DMS 273 treated with DMSO at 0.1 percent for 48 hours (cell line): Measurements from ENCODE around the gene KIF22.
"Not testable (repeated sequence)": the region's sequence is repeated elsewhere in the genome, so short reads cannot be mapped to it uniquely, and the experiment has no call there.

Experiments used
- DNase-seq: peaks from one replicate; lab custom pipeline; 2025; lab: John Stamatoyannopoulos, UW

KIF22 gene

DNA sequence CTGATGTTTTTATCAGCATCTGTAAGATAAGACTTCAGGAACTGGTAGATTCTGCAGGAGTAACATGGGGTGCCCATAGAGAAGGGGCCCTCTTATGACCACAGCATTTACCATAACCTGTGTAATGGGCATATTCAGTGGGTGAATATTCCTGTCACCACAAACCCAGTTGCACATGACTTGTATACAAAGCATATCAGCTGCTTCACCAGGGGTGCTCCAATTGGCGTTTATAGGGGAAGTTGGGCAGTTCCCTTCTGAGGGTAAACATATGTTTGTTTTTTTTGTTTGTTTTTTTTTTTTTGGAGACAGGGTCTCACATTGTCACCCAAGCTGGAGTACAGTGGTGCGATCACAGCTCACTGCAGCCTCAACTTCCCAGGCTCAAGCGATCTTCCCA is 24.0 kb upstream of the KIF22 start:
- DNase-seq, result no peak

DNA sequence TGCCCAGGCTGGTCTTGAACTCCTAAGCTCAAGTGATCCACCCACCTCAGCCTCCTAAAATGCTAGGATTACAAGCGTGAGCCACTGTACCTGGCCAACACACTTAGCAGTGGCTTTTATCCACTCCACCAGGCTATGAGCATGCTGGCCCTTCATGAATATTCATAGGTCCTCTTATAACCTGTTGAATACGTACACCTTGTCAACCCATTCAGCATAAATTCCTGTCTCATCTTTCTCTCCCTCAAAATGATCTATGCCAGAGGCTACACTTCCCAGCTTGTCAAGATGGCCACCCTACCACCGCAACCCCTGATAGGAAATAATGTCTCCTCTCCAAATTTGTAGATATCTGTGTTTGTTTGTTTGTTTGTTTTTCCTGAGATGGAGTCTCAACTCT is 23.5 kb upstream of the KIF22 start:
- no peak for DNase-seq

DNA sequence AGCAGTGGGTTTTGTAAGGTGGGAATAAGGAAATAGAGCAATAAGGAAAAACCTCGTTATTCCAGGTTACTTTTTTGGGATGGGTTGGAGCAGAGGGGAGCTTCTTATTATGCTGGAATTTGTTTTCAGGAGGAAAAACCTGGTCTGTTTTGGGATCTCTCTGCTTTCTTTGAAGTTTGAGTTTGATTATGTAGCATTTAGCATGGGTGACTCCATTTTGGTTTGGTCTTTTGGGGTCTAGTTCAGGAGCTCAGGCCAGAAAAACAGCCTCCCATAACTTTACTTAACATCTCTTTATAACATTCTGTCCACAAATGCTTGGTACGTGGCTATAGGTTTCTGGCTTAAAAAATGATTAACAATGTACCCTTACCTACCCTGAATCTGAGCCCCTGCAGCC is 21.0 kb upstream of the KIF22 start:
- no peak for DNase-seq

DNA sequence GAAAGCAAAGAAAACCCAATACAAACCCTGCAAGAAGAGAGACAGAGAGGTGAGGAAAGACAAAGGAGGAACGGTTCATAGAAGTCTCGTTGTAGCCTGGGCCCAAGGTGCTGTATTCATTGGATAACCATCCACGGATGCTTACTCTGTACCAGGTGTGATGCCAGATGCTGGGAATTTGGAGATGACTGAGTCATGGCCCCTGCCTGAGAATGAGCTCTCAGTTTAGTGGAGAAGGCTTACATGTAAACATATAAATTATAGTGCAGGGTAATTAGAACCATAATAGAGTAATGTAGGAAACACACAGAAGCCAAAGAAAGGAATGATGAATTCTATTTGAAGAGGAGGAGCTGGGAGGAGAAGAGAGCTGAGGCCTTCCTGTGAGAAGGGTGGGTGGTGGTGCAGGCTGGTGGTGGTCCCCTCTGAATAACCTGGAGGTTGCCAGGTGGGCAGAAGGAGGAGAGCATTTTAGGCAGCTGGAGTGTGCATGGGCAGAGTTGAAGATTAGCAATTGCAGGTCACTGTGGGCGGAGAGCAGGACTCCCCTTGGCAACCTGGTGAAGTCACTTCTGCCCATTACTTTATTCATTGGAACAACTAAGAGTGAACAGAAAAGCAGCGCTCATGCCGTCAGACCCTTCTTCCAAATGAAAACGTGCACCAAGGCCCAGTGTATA is 20.2 kb upstream of the KIF22 start:
- DNase-seq, result peak; percentile 33

DNA sequence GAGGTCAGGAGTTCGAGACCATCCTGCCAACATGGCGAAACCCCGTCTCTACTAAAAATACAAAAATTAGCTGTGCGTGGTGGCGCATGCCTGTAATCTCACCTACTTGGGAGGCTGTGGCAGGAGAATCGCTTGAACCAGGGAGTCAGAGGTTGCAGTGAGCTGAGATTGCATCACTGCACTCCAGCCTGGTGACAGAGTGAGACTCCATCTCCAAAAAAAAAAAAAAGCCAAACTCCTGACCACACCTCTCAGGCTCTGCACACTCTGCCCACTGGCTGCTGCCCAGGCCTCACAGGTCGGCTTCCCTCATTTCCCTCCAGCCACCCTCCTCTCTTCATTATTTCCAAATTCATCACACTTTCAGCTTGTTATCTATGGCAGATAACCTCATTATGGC is 18.2 kb upstream of the KIF22 start:
- not testable (repeated sequence) for DNase-seq

DNA sequence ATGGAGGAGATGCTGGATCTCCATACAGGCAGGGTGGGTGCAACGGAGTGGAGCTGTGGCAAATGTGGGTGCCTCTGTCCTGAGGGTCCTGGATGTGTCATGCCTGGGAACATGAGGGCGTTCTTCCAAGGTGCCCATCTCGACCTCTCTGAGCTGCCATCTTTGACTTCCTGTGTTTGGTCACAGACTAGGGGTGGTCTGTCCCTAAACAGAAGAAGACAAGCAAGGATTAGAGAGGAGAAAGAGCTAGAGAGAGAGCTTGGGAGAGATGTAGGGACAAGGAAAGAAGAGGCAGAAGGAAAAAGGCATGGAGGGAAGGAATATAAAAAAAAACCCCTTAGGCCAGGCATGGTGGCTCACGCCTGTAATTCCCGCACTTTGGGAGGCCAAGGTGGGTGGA is 15.8 kb upstream of the KIF22 start:
- DNase-seq, result no peak

DNA sequence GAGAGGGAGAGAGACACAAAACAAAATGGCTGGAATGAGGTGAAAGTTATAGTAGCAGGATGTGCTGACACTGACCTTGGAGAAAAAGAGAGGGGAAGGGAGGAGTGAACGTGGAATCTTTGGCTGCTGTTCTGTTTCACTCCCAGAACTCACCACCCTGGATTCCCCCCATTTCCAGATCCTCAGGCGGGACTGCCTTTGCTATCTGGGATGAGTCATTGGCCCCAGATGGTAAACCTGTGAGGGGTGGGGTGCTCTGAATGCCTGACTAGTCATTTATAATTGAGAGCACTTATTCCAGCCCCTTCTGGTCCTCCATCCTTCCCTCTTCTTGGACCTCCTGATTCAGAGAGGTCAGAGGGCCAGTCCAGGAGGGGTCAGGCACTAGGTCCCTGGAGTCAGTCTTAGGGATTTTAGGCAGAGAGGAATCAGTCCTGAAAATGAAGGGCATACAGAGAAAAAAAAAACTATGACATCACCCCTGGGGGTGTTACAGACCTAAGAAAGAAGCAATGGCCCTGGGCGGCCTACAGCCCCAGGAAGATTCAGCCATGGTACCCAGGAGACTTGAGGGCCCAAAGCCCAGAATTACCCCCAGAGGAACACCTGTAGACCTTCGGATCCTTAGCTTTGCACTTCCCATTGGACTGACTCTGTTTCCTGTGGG is 14.7 kb upstream of the KIF22 start:
- peak; percentile 68 for DNase-seq

DNA sequence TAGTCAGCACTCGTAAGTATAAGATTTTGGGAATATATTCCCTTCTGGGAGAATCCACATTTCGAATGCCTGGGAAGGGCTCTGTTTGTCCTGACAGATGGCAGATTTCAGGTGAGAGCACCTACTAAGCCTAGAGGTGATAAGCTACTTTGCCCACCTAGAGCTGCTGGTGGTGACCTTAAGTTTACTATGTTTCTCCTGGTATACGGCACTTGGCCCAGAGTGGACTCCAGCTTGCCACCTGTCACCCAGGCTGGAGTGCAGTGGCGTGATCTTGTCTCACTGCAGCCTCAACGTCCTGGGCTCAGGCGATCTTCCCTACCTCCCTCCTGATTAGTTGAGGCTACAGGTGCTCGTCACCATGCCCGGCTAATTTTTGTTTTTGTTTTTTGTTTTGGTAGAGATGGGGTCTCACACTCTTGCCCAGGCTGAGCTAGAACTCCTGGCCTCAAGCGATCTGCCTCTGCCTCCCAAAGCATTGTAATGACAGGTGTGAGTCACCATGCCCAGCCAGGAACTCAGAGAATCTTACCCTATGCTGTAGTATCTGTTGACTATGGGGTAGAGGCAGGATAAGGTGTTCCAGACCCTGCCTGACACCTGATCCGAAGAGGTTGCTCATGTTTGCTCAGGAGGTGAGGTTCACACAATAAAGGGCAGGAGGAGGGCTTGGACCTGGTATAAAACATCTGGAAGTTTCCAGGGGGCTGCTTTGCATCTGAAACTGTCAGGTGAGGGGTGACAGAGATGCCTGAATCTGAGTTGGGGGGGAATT is 12.8 kb upstream of the KIF22 start, which contains the start of gene ZG16:
Gene ZG16 (plus strand): TSS at position 681 of the 775 bp plus-strand sequence. CDS start 1,011 bp downstream, outside the sequence.
- no peak for DNase-seq

DNA sequence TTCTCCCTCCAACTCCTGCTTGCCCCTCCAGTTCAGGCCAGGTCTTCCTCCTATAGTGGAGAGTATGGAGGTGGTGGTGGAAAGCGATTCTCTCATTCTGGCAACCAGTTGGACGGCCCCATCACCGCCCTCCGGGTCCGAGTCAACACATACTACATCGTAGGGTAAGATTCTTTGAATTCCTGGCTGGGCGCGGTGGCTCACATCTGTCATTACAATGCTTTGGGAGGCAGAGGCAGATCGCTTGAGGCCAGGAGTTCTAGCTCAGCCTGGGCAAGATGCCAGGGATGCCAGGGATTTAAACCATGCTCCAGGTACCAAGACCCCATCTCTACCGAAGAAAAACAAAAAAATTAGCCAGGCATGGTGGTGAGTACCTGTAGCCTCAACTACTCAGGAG is 11.1 kb upstream of the KIF22 start:
- no peak for DNase-seq

DNA sequence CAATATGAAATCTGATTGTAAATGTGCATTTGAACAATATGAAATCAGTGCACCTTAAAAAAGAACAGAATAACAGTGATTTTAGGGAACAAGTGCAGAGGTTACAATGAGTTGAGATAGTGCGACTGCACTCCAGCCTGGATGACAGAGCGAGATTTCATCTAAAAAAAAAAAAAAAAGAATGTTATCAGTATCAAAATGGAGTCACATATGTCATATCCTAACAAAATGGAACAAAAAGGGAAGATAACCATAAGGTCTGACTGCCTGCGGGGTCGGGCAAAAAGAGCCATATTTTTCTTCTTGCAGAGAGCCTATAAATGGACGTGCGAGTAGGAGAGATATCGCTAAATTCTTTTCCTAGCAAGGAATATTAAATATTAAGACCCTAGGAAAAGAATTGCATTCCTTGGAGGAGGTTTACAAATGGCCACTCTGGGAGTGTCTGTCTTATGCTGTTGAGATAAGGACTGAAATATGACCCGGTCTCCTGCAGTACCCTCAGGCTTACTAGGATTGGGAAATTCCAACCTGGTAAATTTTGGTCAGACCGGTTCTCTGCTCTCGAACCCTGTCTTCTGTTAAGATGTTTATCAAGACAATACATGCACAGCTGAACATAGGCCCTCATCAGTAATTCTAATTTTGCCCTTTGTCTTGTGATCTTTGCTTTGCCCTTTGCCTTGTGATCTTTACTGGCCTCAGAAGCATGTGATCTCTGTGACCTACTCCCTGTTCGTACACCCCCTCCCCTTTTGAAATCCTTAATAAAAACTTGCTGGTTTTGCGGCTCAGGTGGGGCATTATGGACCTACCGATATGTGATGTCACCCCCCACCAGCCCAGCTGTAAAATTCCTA is 7.2 kb upstream of the KIF22 start:
- not testable (repeated sequence) for DNase-seq

DNA sequence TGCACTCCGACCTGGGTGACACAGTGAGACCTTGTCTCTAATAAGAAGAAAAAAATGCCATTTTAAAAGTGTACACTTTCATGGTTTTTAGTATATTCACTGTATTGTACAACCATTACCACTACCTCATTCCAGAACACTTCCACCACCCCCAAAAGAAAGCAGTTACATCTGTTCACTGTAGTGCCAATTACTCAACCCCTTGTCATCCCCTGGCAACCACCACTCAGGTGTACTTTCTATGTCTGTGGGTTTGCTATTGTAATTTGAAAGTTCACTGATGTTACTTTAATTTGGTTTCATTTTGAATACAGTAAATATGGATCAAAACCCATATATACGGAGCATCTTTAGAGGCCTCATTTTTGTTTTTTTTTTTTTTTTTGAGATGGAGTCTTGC is 6.4 kb upstream of the KIF22 start:
- no peak for DNase-seq

DNA sequence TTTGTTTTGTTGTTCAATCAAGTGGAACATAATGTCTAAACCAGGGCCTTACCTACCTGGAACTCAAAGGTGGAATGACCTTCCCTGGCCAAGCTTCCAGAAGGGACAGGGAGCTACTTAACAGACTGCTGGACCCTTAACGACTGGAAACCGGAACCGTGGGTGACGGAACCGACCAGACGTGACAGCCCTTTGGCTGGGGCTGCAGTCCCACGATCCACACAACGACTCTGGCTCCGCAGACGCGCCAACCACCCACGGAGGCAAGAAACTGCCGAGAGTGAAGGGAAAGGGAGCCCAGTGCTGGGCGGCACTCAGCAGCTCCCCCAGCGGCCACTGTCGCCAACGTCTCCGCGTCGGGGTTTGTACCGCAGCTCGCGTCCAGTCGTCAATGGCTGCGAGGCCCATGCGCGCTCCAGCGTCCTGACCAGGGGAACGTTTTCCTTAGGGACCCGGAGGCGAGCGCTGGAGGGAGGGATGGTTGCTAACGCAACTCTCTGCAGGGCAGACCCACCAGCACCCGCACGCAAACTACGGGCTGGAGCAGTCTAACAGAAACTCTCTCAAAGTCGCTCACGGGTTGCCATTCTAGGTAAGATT is 5.5 kb upstream of the KIF22 start:
- no peak for DNase-seq

DNA sequence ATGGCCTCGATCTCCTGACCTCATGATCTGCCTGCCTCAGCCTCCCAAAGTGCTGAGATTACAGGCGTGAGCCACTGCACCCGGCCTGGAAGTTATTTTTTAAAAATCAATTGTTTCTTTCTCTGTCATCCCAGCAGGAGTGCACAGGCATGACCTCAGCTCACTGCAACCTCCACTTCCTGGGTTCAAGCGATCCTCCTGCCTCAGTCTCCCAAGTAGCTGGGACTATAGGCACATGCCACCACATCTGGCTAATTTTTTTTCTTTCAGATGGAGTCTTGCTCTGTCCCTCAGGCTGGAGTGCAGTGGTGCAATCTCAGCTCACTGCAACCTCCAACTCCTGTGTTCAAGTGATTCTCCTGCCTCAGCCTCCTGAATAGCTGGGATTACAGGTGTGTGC is 3.4 kb upstream of the KIF22 start:
- not testable (repeated sequence) for DNase-seq

DNA sequence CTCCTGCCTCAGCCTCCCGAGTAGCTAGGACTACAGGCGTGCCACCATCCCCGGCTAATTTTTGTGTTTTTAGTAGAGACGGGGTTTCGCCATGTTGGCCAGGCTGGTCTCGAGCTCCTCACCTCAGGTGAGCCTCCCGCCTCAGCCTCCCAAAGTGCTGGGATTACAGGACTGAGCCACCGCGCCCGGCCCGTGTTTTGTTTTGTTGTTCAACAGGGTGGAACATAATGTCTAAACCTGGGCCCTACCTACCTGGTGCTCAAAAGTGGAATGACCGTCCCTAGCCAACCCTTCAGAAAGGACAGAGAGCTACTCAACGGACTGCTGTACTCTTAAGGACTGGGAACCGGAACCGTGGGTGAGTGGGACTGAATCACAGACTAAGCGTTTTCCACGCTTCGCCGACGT is 772 bp upstream of the KIF22 start:
- DNase-seq, result no peak

DNA sequence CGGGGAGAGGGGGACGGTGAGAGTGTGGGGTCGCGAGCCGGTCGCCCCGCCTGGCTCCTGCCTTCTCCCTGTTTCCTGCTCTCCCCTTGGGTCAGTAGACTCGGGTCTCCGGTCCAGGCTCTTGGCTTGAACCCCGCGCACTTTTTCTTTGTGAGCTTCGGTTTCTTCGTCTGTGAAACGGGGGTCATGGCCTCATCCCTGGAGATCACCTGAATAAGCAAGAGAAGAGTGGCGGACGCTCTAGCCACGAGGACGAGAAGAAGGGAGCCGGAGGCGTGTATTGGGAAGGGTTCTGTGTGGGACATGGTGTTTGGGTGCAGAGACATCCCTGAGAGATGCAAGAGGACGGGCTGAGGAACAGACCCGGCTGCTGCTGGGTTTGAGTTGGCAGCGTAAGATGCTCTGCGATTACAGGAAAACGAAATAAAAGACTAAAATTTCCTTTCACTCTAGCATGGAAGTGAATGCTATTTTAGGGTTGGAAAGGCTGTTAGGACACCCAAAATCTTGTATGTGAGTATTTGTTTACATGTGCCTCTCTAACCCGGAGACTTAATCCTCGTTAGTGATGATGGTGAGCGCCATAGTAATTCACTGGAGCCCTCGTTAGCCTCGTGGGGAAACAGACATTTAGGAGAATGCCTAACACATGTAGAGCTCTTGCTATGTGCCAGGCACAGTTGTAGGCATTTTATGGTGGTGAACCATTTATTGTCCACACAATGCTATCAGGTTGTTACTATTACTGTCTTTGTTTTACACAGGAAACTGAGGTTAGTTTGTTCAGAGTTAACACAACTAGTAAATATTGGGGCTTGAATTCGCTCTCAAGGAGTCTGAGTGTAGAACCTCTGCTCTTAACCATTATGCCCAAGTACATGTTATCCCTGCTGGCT is 646 bp downstream of the KIF22 start:
- DNase-seq, result no peak

DNA sequence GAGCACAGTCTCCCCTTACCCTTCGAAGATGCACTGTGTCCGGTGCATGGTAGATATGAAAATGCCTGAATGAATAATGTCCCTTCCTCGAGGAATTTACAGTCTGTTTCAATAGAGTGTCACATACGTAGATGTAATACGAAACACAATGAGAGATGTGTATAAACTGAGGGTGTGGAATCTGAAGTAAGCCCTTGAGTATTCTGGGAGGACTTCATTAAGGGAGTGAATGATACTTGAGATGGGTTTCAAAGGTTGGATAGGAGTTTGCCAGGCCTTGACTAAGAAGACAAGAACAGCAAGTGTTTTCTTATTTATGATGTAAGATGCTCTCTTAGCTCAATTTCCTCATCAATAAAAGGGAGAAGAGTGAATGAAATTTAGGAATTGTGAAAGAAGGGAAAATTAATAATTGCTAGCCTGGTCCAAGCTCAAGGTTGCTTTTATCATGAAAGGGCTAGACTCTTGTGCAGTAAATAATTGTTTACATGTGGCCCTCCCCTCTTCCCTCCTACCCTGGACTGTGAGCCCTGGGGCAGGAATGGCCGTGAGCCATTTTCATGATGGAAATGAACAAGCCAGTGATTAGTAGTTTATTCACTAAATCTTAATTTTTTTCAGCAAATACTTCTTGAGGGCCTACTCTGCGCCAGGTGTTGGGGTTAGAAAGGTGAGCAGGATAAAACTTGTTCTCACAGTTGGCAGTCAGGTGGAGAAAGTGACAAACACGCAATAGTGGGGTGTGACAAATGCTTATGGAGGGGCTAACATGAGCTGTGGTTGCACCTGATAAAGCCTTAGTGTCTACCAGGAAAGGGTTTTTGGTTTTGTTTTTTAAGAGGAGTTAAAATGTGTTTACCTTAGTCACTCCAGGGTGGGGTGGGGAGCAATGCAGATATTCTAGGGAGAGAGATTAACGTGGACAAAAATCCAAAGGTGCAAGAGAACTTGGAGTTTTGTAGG is 1.6 kb downstream of the KIF22 start:
- DNase-seq, result no peak

DNA sequence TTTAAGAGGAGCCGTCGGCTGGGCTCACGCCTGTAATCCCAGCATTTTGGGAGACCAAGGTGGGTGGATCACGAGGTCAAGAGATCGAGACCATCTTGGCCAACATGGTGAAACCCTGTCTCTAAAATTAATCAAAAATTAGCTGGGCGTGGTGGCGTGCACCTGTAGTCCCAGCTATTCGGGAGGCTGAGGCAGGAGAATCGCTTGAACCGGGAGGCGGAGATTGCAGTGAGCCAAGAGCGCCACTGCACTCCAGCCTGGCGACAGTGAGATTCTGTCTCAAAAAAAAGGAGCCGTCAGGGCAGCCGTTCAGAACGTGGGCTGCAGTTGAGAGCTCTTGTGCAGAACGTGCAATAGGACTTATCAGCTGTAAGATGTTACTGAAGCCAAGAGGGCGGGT is 2.6 kb downstream of the KIF22 start:
- not testable (repeated sequence) for DNase-seq

DNA sequence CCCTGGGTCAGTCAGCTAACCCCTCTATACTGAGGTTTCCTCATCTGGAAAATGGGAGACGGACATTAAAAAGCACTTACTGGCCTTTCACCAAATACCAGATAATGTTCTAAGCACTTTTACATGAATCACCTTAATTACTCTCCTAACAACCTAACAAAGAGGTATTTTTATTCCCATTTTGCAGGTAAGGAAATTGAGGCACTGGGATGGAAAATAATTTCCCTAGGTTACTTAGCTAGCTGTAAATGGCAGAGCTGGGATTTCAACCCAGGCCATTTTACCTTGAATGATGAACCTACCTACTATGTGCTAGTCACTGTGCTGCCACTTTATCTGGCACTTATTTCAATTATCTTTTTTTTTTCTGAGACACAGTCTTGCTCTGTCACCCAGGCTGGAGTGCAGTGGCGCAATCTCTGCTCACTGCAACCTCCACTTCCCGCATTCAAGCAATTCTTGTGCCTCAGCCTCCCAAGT is 3.7 kb downstream of the KIF22 start:
- no peak for DNase-seq

DNA sequence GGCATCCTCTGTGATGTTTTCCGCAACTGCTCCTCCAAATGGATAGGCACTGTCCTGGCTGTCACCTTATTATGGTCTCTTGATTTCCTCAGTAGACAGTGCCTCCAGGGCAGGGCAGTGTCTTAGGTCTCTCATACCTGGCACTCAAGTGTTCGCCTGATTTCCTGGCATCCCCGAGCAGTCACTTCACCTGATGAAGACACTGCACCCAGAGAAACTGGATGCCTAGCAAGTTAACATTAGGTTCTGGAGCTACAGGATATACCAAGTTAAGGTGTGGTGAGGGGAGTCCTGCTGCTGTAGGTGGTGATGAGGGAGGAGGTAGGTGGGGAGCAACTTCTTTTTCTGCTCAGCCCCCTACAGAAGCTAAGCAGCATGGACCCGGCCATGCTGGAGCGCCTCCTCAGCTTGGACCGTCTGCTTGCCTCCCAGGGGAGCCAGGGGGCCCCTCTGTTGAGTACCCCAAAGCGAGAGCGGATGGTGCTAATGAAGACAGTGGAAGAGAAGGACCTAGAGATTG is 11.9 kb downstream of the KIF22 start:
- DNase-seq, result no peak
